ENCODE data around the gene ZNF787.

DNA sequence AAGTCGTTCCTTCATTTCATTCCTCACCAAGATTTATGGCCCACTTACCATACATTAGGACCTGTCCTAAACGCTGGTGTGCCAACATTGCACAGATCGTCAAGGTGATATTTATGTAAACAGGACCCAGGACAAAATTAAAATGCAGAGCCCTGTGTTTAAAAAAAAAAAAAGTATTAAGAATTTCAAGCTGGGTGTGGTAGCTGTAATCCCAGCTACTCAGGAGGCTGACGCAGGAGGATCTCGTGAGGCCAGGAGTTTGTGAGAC, 13.5 kb upstream of the ZNF787 start:
- TF ChIP-seq, protein P1, sequence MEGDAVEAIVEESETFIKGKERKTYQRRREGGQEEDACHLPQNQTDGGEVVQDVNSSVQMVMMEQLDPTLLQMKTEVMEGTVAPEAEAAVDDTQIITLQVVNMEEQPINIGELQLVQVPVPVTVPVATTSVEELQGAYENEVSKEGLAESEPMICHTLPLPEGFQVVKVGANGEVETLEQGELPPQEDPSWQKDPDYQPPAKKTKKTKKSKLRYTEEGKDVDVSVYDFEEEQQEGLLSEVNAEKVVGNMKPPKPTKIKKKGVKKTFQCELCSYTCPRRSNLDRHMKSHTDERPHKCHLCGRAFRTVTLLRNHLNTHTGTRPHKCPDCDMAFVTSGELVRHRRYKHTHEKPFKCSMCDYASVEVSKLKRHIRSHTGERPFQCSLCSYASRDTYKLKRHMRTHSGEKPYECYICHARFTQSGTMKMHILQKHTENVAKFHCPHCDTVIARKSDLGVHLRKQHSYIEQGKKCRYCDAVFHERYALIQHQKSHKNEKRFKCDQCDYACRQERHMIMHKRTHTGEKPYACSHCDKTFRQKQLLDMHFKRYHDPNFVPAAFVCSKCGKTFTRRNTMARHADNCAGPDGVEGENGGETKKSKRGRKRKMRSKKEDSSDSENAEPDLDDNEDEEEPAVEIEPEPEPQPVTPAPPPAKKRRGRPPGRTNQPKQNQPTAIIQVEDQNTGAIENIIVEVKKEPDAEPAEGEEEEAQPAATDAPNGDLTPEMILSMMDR (IDR thresholded peaks at IDR 0.05; ENCODE audit: low read length): no peak
- TF ChIP-seq EZH2 (IDR thresholded peaks at IDR 0.05; ENCODE audit: borderline replicate concordance, low read length): no peak

Measured in OCI-LY1 (cell line).